GM18951 (cell line): ENCODE measurements around the gene ELOF1.
"Not testable (repeated sequence)": the region's sequence is repeated elsewhere in the genome, so short reads cannot be mapped to it uniquely, and the experiment has no call there.

Experiments
- POLR2A ChIP-seq: IDR thresholded peaks from 4 replicates; pipeline ENCODE4 v1.6.1; 2011; ENCODE audit warnings: mild to moderate bottlenecking; ENCODE audit not compliant: insufficient read length, insufficient read depth; ENCODE audit errors: extremely low read depth
- in situ Hi-C: fragments of 300-500 bp; cut with MboI; formaldehyde crosslinking; loops from one replicate; pipeline ENCODE4 v1.12.0; 2022; ENCODE audit warnings: low sequenced_read_pairs, mixed read lengths, inconsistent platforms; ENCODE audit not compliant: unreplicated experiment

ELOF1 gene

DNA sequence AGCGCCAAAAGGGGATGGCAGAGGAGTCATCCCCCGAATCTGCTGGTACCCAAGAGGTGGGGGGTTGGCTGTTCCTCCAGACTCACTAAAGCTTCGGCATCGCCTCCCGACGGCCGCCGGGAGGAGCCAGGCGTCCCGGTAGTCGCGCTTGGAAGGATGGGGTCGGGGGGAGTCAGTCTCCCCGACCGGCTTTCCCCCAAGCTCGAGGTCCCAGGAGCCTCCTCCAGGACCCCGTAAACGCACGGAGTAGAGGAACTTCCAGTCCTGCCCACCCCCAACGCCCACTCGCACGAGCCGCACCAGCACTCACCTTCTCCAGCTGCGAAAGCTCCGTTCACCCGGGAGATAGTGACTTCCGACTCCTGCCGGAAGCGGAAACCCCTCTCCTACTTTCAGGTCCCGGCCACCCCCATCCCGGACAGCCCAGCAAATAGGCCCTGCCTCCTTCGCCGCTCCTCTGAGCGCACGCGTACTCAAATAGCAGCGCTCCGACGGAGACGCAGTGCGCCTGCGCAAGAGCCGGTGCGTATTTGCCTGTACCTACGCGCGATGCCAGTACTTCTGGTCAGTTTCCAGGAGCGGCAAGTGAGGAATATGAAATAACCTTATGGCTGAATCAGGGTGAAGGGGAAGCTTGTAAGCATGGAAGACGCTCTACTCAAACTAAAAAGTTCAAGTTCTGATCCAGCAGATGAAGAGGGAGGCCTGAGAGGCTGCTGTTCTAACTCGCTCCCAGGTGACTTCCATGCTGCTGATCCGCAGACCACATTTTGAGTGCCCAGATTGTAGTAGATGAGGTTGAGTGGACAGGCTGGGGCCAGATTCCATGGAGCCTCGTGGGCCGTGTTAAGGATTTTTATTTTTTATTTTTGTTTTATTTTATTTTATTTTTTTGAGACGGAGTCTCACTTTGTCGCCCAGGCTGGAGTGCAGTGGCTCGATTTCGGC, at the start of gene ELOF1:
Gene ELOF1, minus strand, starts transcription at position 350 of the 948 bp plus-strand sequence. CDS start 4,883 bp downstream, outside the sequence.
- in situ Hi-C loops = no loop called here
- peak; percentile 87 for TF ChIP-seq POLR2A

DNA sequence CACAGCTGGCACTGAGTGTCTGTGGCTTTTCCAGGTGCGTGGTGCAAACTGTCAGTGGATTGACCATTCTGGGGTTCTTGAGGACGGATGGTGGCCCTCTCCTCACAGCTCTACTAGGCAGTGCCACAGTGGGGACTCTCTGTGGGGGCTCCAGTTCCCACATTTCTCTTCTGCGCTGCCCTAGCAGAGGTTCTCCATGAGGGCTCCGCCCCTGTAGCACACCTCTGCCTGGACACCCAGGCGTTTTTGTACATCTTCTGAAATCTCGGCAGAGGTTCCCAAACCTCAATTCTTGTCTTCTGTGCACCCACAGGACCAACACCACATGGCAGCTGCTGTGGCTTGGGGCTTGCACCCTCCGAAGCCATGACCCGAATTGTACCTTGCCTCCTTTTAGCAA, 47.5 kb upstream of the ELOF1 start:
- TF ChIP-seq POLR2A = no peak
- in situ Hi-C loops = no loop called here

DNA sequence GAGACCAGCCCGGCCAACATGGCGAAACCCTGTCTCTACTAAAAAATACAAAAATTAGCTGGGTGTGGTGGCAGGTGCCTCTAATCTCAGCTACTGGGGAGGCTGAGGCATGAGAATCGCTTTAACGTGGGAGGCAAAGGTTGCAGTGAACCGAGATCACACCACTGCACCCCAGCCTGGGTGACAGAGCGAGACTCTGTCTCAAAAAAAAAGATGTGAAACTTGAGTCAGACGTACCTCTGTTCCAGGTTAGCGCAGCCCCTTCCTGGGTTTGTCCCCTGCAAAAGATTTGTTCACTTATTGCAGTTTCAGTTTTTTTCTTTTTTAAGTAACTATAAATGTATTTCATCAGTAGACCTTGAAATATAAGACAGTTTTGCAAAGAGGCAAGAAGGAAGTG, 40.7 kb upstream of the ELOF1 start:
- in situ Hi-C loops = not testable (repeated sequence)

DNA sequence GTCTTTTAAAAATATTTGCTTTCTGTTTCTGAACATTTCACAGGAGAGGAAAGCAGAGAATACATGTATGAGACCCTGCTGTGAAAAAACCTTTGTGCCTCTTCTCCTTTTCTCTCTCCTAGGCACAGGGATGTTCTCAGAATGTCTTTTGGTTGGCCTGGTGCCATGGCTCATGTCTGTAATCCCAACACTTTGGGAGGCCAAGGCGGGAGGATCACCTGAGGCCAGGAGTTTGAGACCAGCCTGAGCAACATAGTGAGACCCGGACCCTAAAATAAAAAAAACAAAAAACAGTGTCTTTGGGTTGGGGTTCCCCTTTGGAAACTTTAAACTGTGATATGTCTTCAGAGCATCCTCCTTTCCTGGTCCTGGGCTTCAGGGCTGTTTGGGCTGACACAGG, 39.7 kb upstream of the ELOF1 start:
- TF ChIP-seq POLR2A = no peak
- in situ Hi-C loops = no loop called here

DNA sequence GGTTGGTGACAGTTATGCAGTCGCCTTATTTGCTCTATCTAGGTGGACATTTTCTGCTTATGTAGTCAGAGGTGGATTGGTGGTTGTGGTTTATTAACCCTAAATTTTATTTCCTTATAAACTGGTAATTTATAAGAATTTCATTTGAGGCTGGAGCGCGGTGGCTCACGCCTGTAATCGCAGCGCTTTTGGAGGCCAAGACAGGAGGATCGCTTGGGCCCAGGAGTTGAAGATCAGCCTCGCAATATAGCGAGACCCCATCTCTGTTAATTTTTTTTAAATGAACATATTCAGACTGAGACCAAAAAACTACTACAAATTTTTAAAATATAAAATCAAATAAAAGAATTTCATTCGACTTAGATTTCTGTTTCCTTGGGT, 39.1 kb upstream of the ELOF1 start:
- in situ Hi-C loops = no loop called here
- no peak for TF ChIP-seq POLR2A

DNA sequence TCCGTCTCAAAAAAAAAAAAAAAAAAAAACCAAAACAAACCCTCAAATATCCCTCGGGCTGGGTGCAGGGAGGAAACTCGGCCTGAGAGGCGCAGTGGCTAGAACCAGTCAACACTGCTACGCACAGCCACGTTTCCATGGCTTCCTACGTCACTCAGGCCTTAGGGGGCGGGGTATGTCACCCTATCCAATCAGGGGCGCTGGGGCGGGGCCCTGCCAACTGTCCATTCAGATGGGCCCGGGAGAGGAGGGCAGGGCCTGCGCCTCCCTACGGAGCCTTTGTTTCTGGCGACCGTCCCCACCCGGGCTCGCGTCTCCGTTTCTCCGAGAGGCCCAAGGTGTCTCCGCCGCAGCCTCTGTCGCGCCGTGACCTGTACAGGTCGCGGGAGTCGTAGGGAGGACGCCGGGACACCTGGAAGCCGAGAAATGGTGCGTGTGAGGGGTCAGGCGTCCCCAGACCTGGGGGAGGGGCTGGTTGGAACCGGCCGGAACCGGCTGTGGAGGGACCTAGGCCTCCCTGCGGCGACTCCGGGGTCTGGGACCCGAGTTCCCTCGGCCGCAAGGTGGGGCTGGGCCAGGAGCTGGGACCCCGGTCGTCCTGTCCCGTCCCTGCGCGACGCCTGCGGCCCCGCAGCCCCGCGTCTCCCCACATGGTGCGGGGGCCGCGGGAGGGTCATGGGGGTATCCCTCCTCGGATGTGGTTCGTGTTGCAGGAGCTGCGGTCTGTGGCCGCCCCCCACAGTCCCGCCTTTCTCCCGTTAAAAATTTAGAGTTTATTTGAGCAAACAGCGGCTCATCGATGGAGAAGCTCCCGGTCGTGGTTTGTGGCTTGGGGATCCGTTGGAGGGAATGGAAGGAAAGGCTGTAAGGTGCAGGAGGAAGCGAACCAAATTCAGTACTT, 38.4 kb upstream of the ELOF1 start, which contains the start of gene ZNF627:
Gene ZNF627, plus strand, starts transcription at position 282 of the 901 bp plus-strand sequence. Its CDS starts 145 bp downstream, at position 427.
- TF ChIP-seq POLR2A = peak; percentile 96
- in situ Hi-C loops = no loop called here

DNA sequence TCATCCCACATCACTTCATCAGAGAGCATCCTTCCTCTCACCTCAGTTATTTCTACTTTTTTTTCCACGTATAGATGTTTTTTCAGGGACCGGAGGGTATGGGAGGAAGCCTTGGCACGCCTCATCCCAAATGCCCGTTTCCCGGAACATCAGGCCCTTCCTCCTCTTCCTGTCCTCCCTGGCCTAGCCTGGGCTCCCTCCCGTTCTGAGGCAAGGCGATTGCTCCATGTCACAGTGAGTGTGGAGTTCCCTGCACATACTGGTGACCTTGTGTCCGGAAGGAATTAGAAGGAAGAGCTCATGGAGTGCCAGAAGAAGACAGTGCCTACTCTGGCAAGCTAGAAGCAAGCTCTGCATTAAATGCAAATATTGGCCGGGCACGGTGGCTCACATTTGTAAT, 37.1 kb upstream of the ELOF1 start:
- in situ Hi-C loops = no loop called here
- TF ChIP-seq POLR2A = no peak

DNA sequence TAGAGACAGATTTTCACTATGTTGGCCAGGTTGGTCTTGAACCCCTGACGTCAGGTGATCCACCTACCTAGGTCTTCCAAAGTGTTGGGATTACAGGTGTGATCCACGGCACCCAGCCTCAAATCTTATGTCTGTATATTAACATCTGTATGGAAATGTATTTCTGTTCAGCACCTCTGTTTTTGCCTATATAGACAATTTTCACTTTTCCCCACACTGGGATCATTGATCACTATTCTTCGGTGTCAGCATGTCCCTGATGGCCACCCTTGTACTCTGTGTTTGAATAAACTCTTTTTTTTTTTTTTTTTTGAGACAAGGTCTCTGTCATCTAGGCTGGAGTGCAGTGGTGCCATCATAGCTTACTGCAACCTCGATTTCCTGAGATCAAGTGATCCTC, 35.1 kb upstream of the ELOF1 start:
- TF ChIP-seq POLR2A = no peak
- in situ Hi-C loops = no loop called here

DNA sequence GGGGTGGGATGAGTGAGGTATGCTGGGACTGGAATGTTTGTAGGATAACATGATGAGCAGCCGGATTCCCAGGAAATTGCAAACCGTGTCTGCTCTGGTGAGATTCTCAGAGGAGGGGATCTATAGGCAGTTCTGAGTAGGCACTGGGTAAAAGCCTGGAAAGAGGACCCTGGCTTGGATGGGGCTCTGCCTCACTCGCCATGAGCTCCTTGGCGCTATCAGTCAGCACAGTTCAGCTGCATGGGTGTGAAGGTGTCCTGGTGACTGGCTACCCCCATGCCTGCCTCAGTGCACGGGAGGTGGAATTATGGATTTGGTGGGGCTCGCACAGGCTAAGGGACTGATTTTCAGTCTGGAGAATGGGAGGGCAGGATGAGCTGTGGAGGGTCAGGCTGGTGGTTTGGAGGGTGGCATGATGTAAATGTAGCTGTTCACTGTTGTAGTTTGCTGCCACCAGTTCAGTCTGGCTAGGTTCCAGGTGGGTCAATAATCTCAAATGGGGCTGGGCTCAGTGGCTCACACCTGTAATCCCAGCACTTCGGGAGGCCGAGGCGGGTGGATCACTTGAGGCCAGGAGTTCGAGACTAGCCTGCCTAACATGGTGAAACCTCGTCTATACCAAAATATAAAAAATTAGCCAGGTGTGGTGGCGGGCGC, 29.1 kb upstream of the ELOF1 start:
- in situ Hi-C loops = no loop called here
- no peak for TF ChIP-seq POLR2A

DNA sequence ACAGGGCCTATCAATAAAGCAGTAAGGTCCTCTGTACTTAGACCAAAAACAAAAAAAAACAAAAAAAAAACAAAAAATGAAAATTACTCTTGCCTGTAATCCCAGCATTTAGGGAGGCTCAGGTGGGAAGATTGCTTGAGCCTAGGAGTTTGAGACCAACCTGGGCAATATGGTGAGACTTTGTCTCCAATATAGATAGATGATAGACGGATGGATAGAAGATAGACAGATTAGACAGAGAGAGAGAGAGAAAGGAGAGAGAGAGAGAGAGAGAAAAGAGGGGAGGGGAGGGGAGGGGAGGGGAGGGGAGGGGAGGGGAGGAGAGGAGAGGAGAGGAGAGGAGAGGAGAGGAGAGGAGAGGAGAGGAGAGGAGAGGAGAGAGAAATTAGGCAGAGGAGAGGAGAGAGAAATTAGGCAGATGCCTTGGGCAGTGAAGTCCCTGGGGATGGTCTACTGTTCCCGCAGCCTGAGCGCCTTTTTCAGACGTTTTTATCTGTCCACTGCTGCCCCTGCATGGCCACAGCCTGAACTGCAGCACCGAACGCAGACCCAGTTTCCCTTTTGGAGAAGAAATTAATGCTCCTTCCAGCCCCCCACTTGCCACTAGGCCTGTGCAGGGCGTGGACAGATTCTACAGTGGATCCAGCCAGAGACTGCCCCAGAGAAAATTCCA, 28.4 kb upstream of the ELOF1 start:
- TF ChIP-seq POLR2A = no peak
- in situ Hi-C loops = no loop called here

DNA sequence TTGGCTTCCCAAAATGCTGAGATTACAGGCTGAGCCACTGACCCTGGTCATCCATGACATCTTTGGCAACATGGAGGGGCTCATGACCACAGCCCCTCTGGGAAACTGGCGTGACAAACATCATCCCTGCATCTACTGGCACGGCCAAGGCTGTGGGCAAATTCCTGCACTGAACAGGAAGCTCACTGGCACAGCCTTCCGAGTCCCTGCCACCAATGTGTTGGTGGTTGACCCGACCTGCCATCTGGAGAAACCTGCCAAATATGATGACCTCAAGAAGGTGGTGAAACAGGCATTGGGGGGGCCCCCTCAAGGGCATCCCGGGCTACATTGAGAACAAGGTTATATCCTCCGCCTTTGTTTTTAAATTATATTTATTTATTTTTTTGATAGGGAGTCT, 27.3 kb upstream of the ELOF1 start:
- in situ Hi-C loops = no loop called here
- no peak for TF ChIP-seq POLR2A

DNA sequence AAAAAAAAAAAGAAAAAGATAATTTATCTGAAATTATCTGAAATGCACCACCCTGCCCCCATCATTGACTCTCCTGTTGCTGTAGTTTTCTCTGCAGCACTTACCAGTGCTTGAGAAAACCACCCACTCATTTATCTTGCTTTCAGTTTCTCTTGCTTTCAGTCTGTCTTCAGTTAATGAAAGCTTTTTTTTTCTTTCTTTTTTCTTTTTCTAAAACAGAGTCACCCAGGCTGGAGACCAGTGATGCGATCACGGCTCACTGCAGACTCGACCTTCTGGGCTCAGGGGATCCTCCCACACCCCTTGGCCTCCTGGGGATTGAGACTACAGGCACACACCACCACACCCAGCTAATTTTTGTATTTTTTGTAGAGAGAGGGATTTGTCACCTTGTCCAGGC, 22.7 kb upstream of the ELOF1 start:
- in situ Hi-C loops = no loop called here

More for the DNA sequence above, 22.7 kb upstream of the ELOF1 start:
- TF ChIP-seq POLR2A = no peak
